ENCODE data around the gene GNPDA1.
A peak's percentile ranks its signal among the peaks of the same experiment; 100 is the strongest.

DNA sequence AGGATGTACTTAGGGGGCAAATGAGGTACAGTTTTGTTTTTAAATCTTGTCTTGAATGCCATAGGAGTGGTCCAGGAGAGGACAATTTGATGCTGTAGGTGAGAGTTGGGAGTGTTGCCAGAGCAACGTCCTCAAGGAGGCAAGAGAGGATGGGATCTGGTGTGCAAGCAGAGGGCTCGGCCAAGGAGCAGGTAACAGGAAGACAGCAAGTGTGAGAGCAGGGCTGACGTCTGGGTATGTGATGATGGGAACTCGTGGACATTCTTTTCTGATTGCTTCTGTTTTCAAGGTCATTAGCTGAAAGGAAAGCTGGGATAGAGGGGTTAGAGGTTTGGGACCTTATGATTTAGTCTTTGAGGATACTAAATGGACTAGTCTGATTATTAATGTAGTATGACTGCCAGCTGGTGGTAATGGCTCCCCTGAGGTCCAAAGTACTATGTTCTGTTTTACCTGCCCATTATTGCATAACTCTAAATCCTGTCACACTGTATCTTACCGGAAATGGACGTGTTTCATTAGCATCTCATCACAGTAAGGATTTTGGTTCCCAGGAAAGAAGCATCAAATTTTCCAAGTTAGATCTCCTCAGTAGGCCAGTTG is 15.4 kb downstream of the GNPDA1 start:
- TF ChIP-seq, protein P1, sequence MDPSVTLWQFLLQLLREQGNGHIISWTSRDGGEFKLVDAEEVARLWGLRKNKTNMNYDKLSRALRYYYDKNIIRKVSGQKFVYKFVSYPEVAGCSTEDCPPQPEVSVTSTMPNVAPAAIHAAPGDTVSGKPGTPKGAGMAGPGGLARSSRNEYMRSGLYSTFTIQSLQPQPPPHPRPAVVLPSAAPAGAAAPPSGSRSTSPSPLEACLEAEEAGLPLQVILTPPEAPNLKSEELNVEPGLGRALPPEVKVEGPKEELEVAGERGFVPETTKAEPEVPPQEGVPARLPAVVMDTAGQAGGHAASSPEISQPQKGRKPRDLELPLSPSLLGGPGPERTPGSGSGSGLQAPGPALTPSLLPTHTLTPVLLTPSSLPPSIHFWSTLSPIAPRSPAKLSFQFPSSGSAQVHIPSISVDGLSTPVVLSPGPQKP (IDR thresholded peaks at IDR 0.05; ENCODE audit: borderline replicate concordance, low read depth, low read length) = no peak
- TF ChIP-seq POLR2A (IDR thresholded peaks at IDR 0.05; ENCODE audit: low read depth, low read length) (no peak), RAD21 (IDR thresholded peaks at IDR 0.05; ENCODE audit: low read length) (no peak), RCOR1 (IDR thresholded peaks at IDR 0.05; ENCODE audit: insufficient replicate concordance, low read length) (no peak), RFX5 (IDR thresholded peaks at IDR 0.05; ENCODE audit: low read depth, low read length) (no peak), SMC3 (IDR thresholded peaks at IDR 0.05; ENCODE audit: low read depth, low read length) (no peak), MXI1 (IDR thresholded peaks at IDR 0.05; ENCODE audit: borderline replicate concordance, low read depth, low read length) (no peak), NFE2L2 (IDR thresholded peaks at IDR 0.05; ENCODE audit: low read depth, low read length) (no peak), BHLHE40 (IDR thresholded peaks at IDR 0.05; ENCODE audit: low read depth, low read length) (no peak), MAZ (IDR thresholded peaks at IDR 0.05; ENCODE audit: borderline replicate concordance, low read depth, low read length) (no peak), MAFK (IDR thresholded peaks at IDR 0.05; ENCODE audit: low read depth, low read length) (no peak), CEBPB (IDR thresholded peaks at IDR 0.05; ENCODE audit: low read depth, low read length) (peak; percentile 30; the same call in 1 of the 2 replicates)
- TF ChIP-seq, protein P2, sequence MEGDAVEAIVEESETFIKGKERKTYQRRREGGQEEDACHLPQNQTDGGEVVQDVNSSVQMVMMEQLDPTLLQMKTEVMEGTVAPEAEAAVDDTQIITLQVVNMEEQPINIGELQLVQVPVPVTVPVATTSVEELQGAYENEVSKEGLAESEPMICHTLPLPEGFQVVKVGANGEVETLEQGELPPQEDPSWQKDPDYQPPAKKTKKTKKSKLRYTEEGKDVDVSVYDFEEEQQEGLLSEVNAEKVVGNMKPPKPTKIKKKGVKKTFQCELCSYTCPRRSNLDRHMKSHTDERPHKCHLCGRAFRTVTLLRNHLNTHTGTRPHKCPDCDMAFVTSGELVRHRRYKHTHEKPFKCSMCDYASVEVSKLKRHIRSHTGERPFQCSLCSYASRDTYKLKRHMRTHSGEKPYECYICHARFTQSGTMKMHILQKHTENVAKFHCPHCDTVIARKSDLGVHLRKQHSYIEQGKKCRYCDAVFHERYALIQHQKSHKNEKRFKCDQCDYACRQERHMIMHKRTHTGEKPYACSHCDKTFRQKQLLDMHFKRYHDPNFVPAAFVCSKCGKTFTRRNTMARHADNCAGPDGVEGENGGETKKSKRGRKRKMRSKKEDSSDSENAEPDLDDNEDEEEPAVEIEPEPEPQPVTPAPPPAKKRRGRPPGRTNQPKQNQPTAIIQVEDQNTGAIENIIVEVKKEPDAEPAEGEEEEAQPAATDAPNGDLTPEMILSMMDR (conservative IDR thresholded peaks at IDR 0.05; ENCODE audit: low read depth, low read length) = no peak
- TF ChIP-seq, protein P3, sequence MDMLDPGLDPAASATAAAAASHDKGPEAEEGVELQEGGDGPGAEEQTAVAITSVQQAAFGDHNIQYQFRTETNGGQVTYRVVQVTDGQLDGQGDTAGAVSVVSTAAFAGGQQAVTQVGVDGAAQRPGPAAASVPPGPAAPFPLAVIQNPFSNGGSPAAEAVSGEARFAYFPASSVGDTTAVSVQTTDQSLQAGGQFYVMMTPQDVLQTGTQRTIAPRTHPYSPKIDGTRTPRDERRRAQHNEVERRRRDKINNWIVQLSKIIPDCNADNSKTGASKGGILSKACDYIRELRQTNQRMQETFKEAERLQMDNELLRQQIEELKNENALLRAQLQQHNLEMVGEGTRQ (IDR thresholded peaks at IDR 0.05; ENCODE audit: low read depth, low read length) = no peak
